B cell (primary cell): ENCODE data around the gene TUBA1B. TPM values are rescaled to one million over a fixed set of nuclear protein-coding genes. Genes with fewer than 3 reads are reported as not detected.
A peak's percentile ranks its signal among the peaks of the same experiment; 100 is the strongest.

Source experiments
- ATAC-seq: fragments of 200-7000 bp; cut with Tn5 transposase; one replicate; pipeline ENCODE4 v1.10.0; 2021; ENCODE audit warnings: low read depth, mild to moderate bottlenecking, moderate number of reproducible peaks, moderate library complexity
- CTCF ChIA-PET: fragments of 350-600 bp; sonication (Branson Sonifier 250); formaldehyde crosslinking; loops from one replicate; lab custom pipeline; 2021; ENCODE audit warnings: antibody characterized with exemption, inconsistent platforms; lab: Charles Lee
- POLR2A ChIA-PET: fragments of 350-600 bp; sonication (Branson Sonifier 250); formaldehyde crosslinking; loops from one replicate; lab custom pipeline; 2021; ENCODE audit warnings: antibody characterized with exemption; lab: Charles Lee
- DNase-seq: peaks from one replicate; pipeline ENCODE4 v3.0.0; 2013
- H2AFZ ChIP-seq: 2 replicates; pipeline ENCODE4 v1.6.1; 2012; ENCODE audit warnings: mild to moderate bottlenecking, low read depth, low read length; ENCODE audit not compliant: insufficient read depth, poor library complexity, severe bottlenecking
- H3K27ac ChIP-seq, 2 donors: 1 replicate in 1 of 2; 2 replicates in 1 of 2; pipeline ENCODE4 v1.5.1; 2012 to 2013; ENCODE audit warnings: low read length in 2 of 2, mild to moderate bottlenecking in 2 of 2, moderate library complexity in 1 of 2
- H3K27me3 ChIP-seq, 4 experiments: fragments of 200-600 bp in 1 of 4; sonication (generic) in 1 of 4; replicated peaks in 1 of 4; 1 replicate in 2 of 4; 2 replicates in 2 of 4; pipeline versions ENCODE4 v1.6.1 to v1.7.0; 2013 to 2016; ENCODE audit warnings: low read length in 3 of 4, mild to moderate bottlenecking in 2 of 4, mixed read lengths in 1 of 4, moderate library complexity in 1 of 4; ENCODE audit not compliant: insufficient read depth in 4 of 4, control insufficient read depth in 3 of 4; ENCODE audit errors: control extremely low read depth in 1 of 4
- H3K36me3 ChIP-seq, 2 experiments: replicated peaks in 1 of 2; 1 replicate in 1 of 2; 2 replicates in 1 of 2; pipeline versions ENCODE4 v1.6.1 to v1.7.1; 2013; ENCODE audit warnings: low read length in 1 of 2; ENCODE audit not compliant: insufficient read depth in 2 of 2, control insufficient read depth in 1 of 2; ENCODE audit errors: control extremely low read depth in 1 of 2, extremely low read depth in 1 of 2
- H3K4me1 ChIP-seq, 2 donors: fragments of 200-600 bp in 1 of 2; sonication (generic) in 1 of 2; 1 replicate in 1 of 2; 2 replicates in 1 of 2; pipeline versions ENCODE4 v1.5.1 to v1.6.1; 2013 to 2017; ENCODE audit warnings: low read length in 2 of 2; ENCODE audit not compliant: control insufficient read depth in 2 of 2, insufficient read depth in 2 of 2
- H3K4me2 ChIP-seq: replicated peaks from 2 replicates; pipeline ENCODE3; 2012; ENCODE audit warnings: mild to moderate bottlenecking, low read depth, low read length; ENCODE audit not compliant: poor library complexity, severe bottlenecking
- H3K4me3 ChIP-seq, 5 experiments: fragments of 200-600 bp in 1 of 5; sonication (generic) in 1 of 5; 1 replicate in 3 of 5; 2 replicates in 2 of 5; pipeline versions ENCODE4 v1.5.1 to v1.7.0; 2011 to 2016; ENCODE audit warnings: low read length in 4 of 5, mild to moderate bottlenecking in 4 of 5, low read depth in 2 of 5, control low read depth in 1 of 5, moderate library complexity in 1 of 5; ENCODE audit not compliant: insufficient read depth in 1 of 5; ENCODE audit errors: control extremely low read depth in 1 of 5, extremely low read depth in 1 of 5
- H3K79me2 ChIP-seq: fragments of 200-600 bp; sonication (generic); one replicate; pipeline ENCODE4 v1.6.0; 2016; ENCODE audit warnings: low read length; ENCODE audit not compliant: control insufficient read depth, insufficient read depth
- H3K9ac ChIP-seq: fragments of 200-600 bp; sonication (generic); 2 replicates; pipeline ENCODE4 v1.6.1; 2017; ENCODE audit warnings: mild to moderate bottlenecking, low read length, moderate library complexity
- H3K9me3 ChIP-seq, 3 donors: one replicate each; pipeline versions ENCODE4 v1.6.1 to v1.7.1; 2013; ENCODE audit warnings: low read length in 2 of 3; ENCODE audit not compliant: control insufficient read depth in 2 of 3, insufficient read depth in 1 of 3; ENCODE audit errors: control extremely low read depth in 1 of 3
- H4K20me1 ChIP-seq: 2 replicates; pipeline ENCODE4 v1.6.0; 2012; ENCODE audit warnings: mild to moderate bottlenecking, low read length; ENCODE audit not compliant: insufficient read depth, control insufficient read depth, poor library complexity, severe bottlenecking
- H3K27ac Mint-ChIP-seq: one replicate; pipeline ENCODE4 v1.8.0; 2021; ENCODE audit warnings: mixed read lengths
- H3K27me3 Mint-ChIP-seq: one replicate; pipeline ENCODE4 v1.8.0; 2021; ENCODE audit warnings: mixed read lengths
- H3K4me1 Mint-ChIP-seq: one replicate; pipeline ENCODE4 v1.8.0; 2021; ENCODE audit warnings: mixed read lengths
- H3K4me3 Mint-ChIP-seq: one replicate; pipeline ENCODE4 v1.8.0; 2021; ENCODE audit warnings: mixed read lengths
- H3K9me3 Mint-ChIP-seq: one replicate; pipeline ENCODE4 v1.8.0; 2022; ENCODE audit warnings: mixed read lengths; ENCODE audit not compliant: insufficient read depth
- EZH2 ChIP-seq: IDR thresholded peaks from 2 replicates; pipeline ENCODE4 v1.6.1; 2012; ENCODE audit warnings: borderline replicate concordance, low read depth, mild to moderate bottlenecking, moderate library complexity, low read length; ENCODE audit not compliant: insufficient read depth, poor library complexity, severe bottlenecking
- WGBS: methylation state at CpG from one replicate; pipeline ENCODE4 v1.1.5; 2013; ENCODE audit warnings: missing lambda C conversion rate; ENCODE audit not compliant: insufficient coverage; 5-methylcytosine and 5-hydroxymethylcytosine counted together
- intact Hi-C: fragments of 100-400 bp; cut with micrococcal nuclease; formaldehyde crosslinking; loops from one replicate; pipeline ENCODE4 v1.10.0; 2022
- polyA plus RNA-seq: library from polyadenylated mRNA; depleted of rRNA; stranded (reverse); fragments of >200 nt; gene quantifications from 2 replicates; pipeline ENCODE4 v1.2.3, GENCODE V29; 2012
- total RNA-seq, 2 donors: library from RNA; stranded (reverse); fragments of 120-200 nt in 1 of 2; gene quantifications; 1 replicate in 1 of 2; 2 replicates in 1 of 2; pipeline versions ENCODE4 v1.2.3 to v1.2.4, GENCODE V29; 2013 to 2022
- TF ChIP-seq, protein P1 (sequence below): fragments of 200-600 bp; IDR thresholded peaks from one replicate; pipeline ENCODE4 v1.8.0; 2022; ENCODE audit warnings: antibody characterized with exemption, mild to moderate bottlenecking

The TUBA1B gene
- total and polyA plus RNA-seq, 2 donors (not counting 1 experiment from before 2014, with no cell fraction given), result 327 to 615 TPM

GRCh38 chr12:49092086-49092815 lies 38.9 kb downstream of the TUBA1B start:
- H3K27me3 Mint-ChIP-seq, result peaks cover 54% of the 10 kb centered on the region
- POLR2A ChIA-PET, result interaction anchor here (0.6 to 1.4 kb wide), 3 partner anchors 42 to 143 kb away, joined by 3 to 6 read pairs (median 4); no protein-coding TSS in a partner anchor
- Histone ChIP-seq H3K4me3 (peak overlapping the region in 3 of 5 experiments; percentile 13 to 23 (median 20)), H3K36me3 (peaks cover 0 to 2% of the 10 kb centered on the region in 2 experiments), H3K27me3 (peaks cover 0 to 76% (median 49%) of the 10 kb centered on the region in 4 experiments), H2AFZ (peak overlapping the region; percentile 47), H3K27ac (no peak overlapping the region), H4K20me1 (peaks cover 15% of the 10 kb centered on the region), H3K79me2 (no peaks in the 10 kb centered on the region), H3K4me1 (peaks cover 62 to 64% of the 10 kb centered on the region in 2 donors), H3K4me2 (peak overlapping the region; percentile 65), H3K9ac (peak overlapping the region; percentile 20), H3K9me3 (peaks cover 0 to 27% (median 0%) of the 10 kb centered on the region in 3 donors)
- peaks cover 55% of the 10 kb centered on the region for H3K4me1 Mint-ChIP-seq
- WGBS, result 9% methylated on average over 28 of the region's 32 CpGs
- H3K9me3 Mint-ChIP-seq, result no peaks in the 10 kb centered on the region
- peak; percentile 77 for DNase-seq
- CTCF ChIA-PET, result interaction anchor here (0.6 to 11.5 kb wide), 19 partner anchors 8 to 143 kb away, joined by 3 to 199 read pairs (median 3); partner anchors contain the start of gene RHEBL1
- H3K4me3 Mint-ChIP-seq, result peak overlapping the region; percentile 73
- H3K27ac Mint-ChIP-seq, result no peak overlapping the region
- TF ChIP-seq EZH2, result no peak
- TF ChIP-seq, protein P1, sequence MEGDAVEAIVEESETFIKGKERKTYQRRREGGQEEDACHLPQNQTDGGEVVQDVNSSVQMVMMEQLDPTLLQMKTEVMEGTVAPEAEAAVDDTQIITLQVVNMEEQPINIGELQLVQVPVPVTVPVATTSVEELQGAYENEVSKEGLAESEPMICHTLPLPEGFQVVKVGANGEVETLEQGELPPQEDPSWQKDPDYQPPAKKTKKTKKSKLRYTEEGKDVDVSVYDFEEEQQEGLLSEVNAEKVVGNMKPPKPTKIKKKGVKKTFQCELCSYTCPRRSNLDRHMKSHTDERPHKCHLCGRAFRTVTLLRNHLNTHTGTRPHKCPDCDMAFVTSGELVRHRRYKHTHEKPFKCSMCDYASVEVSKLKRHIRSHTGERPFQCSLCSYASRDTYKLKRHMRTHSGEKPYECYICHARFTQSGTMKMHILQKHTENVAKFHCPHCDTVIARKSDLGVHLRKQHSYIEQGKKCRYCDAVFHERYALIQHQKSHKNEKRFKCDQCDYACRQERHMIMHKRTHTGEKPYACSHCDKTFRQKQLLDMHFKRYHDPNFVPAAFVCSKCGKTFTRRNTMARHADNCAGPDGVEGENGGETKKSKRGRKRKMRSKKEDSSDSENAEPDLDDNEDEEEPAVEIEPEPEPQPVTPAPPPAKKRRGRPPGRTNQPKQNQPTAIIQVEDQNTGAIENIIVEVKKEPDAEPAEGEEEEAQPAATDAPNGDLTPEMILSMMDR, result peak; percentile 65
- intact Hi-C loops, result loop anchor here (1.0 to 10.0 kb wide), 3 partner anchors 28 to 253 kb away; partner anchors contain the start of gene DNAJC22
- ATAC-seq, result peak; percentile 37

DNA sequence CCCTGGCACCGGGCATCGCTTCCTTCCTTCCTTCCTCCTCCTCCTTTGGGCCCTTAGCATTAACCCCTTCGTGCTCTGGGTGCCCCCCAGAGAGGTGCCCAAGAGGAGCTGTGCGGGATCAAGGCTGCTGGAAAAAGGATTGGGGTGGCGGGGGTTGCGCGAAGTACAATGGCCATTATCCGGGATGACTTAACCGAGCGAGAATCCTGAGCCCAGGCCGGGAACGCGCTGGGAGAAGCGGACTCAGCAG lies 39.4 kb downstream of the TUBA1B start:
- Histone ChIP-seq H3K4me2 (peak overlapping the region; percentile 65), H3K27ac (no peak overlapping the region), H3K36me3 (no peaks in the 10 kb centered on the region), H3K9me3 (peaks cover 0 to 27% (median 0%) of the 10 kb centered on the region in 3 donors), H3K9ac (peak overlapping the region; percentile 20), H3K27me3 (peaks cover 0 to 76% (median 49%) of the 10 kb centered on the region in 4 experiments), H3K4me1 (peaks cover 62 to 64% of the 10 kb centered on the region in 2 donors), H4K20me1 (peaks cover 15% of the 10 kb centered on the region), H2AFZ (peak overlapping the region; percentile 47), H3K4me3 (peak overlapping the region in 3 of 5 experiments; percentile 13 to 23 (median 20)), H3K79me2 (no peaks in the 10 kb centered on the region)
- Mint-ChIP-seq H3K27me3 (peaks cover 54% of the 10 kb centered on the region), H3K9me3 (no peaks in the 10 kb centered on the region), H3K4me1 (peaks cover 55% of the 10 kb centered on the region), H3K4me3 (peak overlapping the region; percentile 73), H3K27ac (no peak overlapping the region)
- intact Hi-C loops, result loop anchor here (1.0 to 10.0 kb wide), 3 partner anchors 27 to 253 kb away; partner anchors contain the start of gene DNAJC22
- TF ChIP-seq, protein P1, result no peak
- peak; percentile 36 for TF ChIP-seq EZH2
- 4% methylated on average over 11 of the region's 14 CpGs for WGBS
- POLR2A ChIA-PET, result interaction anchor here (1.4 kb wide), 1 partner anchor 143 kb away, joined by 6 read pairs; no protein-coding TSS in a partner anchor
- DNase-seq (no peak), ATAC-seq (no peak)
- CTCF ChIA-PET, result interaction anchor here (0.6 to 11.5 kb wide), 16 partner anchors 8 to 143 kb away, joined by 3 to 199 read pairs (median 4); partner anchors contain the start of gene RHEBL1
